CD4-positive, alpha-beta T cell treated with Interleukin-12 subunit alpha and Interleukin-12 subunit beta, for 1 hour (primary cell): Measurements from ENCODE around the gene C20orf173.
"Not testable (repeated sequence)": the region's sequence is repeated elsewhere in the genome, so short reads cannot be mapped to it uniquely, and the experiment has no call there.

Source experiments
- DNase-seq: peaks from one replicate; pipeline ENCODE4 v3.0.0-alpha.2; 2020

The C20orf173 gene, protein sequence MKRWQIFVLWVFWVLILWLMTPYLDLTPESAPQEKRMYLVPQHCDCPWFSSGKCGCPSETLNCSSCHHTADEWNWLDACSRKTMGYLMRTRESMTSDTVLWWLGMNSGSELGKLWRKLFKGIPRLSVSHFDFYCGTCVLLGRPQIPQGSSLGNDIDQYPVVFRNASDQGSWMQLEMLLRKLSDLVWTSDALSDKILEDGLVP

DNA sequence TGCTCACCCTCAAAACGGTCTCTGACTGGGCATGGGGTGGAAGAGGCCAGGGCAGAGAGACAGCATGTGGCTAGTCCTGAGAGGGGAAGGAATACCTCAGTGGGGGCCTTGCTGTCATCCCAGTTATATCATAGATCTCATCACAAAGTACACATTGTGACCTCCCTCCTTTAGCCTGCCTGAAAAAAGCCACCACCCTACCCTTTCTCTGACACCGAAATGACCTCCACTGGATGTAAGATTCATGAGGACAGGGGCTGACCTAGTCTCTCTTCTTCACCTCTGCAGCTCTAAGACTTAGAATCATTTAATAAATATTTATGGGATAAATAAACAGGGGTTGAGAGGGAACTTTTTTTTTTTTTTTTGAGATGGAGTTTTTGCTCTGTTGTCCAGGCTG is at the start of gene C20orf173:
C20orf173 (minus strand) TSS at position 101 of the 400 bp plus-strand sequence. CDS start 279 bp downstream, outside the sequence.
- DNase-seq, result no peak

DNA sequence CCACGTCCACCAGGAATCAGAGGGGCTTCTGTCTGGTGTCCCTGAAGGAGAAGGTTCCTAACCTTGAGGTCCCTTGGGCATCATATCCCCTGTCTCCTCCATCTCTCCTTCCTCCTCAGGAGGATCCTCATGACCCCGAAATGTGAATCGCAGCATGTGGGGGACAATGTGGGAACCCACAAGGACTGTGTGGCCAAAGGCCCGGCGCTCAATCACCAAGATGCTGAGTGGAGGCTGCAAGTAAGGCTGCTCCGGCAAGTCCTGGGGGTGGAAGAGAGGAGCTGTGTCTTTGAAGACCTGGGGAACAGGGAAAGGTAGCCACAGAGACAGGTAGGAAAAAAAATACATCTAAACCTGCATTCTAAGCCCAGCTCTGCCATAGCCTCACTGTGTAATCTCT is 49.7 kb upstream of the C20orf173 start:
- DNase-seq, result no peak

DNA sequence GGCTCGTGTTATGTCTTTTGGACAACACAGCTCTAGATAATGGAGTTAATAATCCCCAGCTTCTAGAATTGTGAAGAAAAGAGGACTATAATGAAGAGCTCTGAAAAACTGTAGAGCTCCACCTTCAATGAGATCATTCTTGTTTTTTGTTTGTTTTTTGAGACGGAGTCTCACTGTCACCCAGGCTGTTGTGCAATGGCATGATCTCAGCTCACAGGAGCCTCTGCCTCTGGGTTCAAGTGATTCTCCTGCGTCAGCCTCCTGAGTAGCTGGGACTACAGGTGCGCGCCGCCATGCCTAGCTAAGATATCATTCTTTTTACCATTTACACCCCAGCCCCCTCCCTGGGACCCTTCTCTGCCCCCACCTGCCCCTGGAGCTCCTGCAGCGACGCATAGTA is 49.0 kb upstream of the C20orf173 start:
- DNase-seq, result no peak

DNA sequence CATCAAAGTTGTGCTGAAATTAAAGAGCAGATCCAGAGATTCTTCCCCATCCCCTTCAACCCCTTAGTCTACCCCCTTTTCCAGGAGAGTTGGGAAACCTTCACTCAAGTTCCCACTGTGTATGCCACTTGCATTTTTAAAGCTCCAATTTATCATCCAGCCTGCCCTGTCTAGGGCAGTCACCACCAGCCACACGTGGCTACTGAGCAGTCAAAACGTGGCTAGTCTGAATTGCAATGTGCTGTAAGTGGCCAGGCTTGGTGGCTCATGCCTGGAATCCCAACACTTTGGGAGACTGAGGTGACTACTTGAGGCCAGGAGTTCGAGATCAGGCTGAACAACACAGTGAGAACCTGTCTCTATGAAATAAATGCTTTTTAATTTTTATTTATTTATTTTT is 47.4 kb upstream of the C20orf173 start:
- no peak for DNase-seq

DNA sequence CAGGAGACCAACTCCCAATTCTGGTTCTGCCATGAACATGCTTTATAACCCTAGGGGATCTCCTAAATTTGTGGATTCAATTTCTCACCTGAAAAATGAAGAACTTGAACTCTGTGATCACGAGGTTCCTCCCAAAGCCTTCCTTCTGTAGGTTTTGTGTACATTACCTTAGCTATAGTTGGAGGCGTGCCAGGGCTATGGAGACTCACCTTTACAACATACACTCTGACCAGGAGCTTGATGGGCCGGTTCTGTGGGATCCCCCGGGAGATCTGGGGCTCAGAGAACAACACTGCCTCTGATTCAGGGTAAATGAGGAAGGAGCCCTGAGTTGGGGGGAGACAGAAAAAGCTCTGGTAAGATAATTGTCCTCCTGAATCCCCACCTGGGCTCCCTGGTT is 46.5 kb upstream of the C20orf173 start:
- no peak for DNase-seq

DNA sequence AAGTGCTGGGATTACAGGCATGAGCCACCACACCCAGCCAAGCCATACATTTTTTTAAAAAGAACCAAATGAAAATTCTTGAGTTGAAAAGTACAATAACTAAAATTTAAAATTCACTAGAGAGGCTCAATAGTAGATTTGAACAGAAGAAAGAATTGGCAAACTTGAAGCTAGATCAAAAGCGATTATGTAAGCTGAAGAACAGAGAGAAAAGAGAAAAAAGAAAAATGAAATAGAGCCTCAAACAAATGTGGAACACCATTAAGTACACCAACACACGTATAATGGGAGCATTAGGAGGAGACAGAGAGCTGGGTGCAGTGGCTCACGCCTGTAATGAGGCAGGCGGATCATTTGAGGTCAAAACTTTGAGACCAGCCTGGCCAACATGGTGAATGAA is 43.4 kb upstream of the C20orf173 start:
- no peak for DNase-seq

DNA sequence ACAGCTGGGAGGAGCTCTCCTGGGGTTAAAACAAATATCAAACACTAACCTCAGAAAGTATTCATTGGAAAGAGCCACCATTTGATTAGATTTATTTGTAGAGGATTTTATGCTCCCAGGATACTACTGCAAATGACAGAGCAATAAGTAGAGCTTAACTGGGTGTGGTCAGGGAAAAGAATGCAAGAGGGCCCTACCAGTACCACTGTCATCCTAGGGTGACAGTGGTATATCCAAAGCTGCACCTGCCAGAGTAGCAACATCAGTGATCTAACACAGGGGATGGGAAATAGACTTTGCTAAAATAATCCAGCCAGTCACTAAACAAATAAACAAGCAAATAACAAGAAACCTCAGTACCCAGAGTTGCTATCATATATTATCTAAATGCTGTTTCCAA is 42.1 kb upstream of the C20orf173 start:
- DNase-seq, result no peak

DNA sequence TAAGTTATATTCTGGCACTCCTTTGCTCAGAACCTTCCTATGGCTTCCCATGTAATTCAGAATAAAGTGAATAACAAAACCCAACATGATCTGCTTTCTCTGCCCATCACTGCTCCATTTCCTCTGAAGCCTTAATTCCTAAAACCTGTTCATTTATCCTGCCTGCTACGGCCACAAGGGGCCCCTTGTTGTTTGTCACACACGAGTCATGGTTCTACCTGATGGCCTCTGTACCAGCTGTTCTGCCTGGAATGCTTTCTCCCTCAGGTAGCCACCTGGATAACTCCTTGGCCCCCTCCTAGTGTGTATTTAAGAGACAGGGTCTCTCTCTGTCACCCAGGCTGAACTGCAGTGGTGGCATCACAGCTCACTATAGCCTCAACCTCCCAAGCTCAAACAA is 39.2 kb upstream of the C20orf173 start:
- DNase-seq, result peak; percentile 6

DNA sequence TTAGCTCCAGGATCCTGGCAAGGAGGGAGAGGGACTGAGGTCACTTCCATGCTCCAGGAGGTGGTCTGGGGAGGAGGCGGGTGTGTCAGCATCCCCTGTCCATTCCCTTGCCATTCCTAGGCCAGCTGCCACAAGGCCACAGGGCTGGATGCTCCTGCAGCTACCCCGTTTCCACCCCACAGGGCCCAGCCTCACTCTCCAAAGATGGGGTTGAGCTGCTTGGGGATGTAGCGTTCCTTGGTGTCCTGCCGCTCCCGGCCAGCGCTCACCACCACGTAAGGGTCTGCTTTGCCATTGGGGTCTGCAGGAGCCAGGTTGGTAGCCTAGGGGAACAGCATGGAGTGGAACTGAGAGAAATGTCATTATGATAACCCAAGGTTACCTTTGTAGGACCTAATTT is 35.5 kb upstream of the C20orf173 start:
- DNase-seq, result no peak

DNA sequence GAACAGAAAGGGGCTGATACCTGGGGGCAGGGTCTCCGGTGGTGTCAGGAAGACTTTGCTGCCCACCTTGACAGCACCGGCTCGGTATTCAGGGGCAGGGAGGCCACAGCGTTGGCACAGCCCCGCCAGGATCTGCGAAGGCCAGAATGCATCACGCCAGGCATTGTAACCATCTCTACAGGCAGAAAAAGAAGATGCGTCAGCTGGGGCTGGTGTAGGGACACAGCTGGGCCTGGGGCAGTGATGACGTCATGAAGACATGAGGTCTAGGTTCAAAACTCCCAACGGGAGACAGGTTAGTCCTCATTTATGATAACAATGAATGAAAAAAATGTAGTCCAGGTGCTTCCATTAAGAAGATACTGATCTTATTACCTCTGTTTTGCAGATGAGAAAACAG is 34.4 kb upstream of the C20orf173 start:
- DNase-seq, result no peak

DNA sequence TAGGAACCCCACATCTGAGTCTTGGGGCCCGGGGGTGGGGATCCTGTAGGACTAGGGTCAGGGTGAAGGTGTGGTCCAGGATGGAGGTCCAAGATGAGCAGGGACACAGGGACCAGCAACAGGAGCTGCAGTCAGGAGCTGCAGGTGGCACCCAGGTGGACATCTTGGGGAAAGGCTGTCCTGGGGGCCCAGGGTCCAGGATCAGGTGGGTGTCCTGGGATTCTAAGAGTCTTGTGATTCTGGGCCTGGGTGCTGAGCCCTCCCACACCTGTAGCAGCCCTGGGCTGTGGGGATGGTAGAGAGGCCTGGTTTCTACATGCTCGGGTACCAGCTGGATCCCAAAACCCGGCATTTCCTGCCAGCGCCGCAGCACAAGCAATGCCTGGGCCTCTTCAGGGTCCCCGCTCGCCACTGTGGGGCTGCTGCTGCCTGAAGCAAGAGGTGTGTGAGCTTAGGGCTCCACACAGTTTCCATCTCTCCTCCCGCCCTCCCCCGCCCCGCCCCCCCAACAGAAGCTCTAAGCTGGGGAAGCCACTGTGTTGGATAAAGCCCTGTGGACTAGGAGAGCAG is 33.2 kb upstream of the C20orf173 start:
- no peak for DNase-seq

DNA sequence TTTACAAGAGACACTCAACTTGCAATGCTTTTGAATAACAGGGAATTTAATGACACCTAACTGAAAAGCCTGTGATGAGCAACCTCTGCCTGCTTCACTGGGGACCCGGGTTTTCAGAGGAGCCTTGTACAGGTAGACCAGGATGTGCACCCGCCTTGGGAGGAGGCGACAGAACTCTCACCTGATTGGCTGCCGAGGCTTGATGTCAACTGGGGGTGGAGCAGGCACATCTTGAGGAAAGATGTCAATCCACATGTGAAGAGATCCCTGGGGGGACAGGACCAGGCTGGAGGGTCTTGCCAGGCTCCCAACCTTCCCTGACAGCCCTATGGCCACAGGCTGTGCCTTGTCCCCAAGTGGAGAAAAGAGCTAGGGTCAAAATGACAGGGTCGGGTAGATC is 32.2 kb upstream of the C20orf173 start:
- DNase-seq, result no peak

DNA sequence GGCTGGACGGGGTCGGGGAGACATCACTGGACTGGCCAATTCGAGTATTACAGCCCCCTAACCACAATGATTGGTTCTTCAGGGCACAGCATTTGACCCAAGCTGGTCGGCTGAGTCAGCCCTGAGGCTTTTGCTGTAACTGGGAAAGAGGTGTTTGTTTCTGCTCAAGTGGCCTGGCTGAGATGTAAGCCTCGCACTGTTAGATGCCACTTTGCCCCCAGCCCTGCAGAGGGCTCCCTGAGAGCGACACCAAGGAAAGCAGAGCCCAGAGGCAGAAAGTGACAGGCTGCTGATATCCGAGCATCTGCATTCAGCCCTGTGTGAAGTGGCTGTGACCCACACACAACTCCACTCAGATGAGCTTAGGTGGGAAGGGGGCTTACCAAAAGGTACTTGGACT is 31.8 kb upstream of the C20orf173 start:
- peak; percentile 23 for DNase-seq

DNA sequence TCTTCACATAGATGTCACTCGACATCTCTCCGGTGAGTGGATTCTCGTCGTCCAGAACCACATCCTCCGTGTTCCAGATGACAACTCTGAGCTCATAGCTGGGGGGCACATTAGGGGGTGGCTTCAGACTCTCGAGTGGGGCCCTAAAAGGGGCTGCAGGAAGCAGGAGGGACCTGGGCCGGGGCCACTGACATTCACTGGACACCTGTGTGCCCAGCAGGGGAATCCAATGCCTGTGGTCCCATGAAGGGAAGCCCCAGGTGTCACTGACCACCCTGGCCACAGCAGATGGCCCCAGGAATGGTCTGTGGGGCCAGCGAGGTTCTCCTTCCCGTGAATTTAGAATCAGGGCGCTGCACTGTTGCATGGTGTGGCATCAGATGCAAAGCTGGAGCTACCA is 31.1 kb upstream of the C20orf173 start:
- DNase-seq, result no peak

DNA sequence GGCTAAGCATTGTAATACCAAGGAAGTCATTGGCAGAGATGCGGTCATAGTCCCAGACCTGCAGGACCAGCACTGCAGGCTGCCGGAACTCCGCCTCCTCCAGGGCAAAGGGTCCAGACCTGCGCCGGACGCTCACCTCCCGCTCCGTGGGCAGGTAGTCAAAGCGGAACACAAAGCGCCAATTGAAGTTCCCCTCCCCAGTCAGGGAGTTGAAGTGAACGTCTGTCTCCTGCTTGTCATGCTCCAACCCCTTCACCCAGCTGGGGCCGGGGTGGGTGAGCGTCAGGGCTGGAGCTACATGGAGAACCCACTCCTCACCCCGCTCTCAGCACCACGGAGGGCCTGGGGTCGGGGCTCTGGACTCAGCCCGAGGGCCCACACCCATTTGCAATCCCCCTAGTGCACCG is 30.7 kb upstream of the C20orf173 start:
- DNase-seq, result no peak

DNA sequence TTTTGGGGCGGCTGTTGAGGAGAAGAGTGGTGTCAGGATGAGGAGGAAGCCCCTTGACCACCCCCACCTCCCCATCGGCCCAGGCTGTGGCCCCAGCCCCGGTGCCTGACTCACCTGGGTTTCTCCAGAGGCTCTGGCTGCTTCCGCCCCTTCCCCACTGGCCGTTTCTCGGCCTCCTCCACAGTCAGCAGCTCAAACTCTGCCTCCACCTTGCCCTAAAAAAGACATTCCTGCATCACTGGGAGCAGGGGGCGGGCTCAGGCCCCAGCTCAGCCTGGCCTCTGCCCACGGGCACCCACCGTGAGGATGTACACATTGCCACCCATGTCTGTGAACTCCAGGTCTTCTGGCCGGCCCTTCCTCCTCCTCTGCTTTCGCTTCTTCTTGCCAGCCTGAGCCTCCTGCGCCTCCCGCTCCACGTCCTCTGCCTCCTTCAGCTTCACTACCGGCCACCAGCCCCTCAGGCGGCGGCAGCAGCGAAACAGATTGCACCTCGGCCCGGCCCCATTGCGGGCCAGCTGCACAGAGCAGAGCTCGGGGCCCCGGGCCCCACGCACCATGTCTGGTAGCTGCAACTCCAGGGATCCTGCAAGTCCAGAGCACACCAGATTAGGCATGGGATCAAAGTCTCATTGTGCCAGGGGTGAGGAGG is 29.7 kb upstream of the C20orf173 start:
- no peak for DNase-seq

DNA sequence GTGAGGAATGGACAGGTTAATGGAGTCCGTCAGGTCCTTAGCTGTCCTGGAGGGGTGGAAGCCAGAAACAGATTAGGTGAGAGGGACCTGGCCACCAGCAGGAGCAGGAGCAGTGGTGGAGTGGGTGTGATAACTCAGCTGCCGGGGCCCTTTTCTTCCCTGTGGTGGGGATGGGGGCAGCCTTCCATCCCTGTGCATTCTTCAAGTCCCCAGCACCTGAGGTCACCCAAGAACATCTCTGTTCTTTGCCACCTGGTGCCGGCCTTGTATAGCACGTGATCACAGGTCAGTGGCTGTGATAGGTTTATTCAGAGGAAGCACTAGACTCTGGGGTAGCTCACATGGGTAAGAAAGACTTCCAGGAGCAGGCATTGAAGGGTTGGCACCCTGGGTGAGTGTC is 29.0 kb upstream of the C20orf173 start:
- no peak for DNase-seq

DNA sequence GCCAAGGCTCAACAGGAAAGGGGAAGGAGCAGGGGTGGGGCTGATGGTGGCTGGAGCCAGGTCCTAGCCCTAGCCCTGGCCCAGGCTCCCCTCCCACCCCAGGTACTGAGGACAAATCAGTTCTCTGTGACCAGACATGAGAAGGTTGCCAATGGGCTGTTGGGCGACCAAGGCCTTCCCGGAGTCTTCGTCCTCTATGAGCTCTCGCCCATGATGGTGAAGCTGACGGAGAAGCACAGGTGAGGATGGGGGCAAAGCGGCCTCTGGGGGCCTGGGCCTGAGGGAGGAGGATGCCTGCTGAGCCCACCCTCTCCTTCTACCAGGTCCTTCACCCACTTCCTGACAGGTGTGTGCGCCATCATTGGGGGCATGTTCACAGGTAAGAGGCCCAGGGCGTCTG is 27.4 kb upstream of the C20orf173 start:
- no peak for DNase-seq

DNA sequence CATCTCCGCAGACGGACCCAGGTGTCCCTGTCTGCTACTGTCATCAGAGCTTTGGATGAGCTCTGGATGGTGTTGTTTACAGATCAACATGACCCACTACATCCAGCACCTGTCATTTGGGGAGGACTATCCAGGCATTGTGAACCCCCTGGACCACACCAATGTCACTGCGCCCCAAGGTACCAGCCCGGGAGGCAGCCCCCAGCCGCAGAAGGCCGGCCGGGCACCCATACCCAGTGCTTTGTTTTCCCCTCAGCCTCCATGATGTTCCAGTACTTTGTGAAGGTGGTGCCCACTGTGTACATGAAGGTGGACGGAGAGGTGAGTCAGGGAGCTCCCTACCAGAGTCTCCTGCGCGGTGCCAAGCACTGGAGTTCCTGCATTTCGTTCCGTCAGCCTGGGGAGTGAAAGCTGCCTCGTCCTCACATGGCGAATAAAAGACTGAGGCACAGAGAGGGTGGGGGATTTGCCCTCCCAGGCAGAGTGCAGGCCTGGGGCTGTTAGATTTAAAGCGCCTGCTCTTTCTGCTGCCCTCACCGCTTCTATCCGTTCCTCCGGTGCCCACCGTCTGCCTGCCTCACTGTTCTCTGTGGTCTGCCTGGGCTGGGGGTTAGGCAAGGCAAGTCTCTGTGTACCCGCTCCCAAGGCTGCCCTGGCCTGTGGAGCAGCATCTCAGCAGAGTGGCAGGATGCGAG is 26.6 kb upstream of the C20orf173 start:
- no peak for DNase-seq

DNA sequence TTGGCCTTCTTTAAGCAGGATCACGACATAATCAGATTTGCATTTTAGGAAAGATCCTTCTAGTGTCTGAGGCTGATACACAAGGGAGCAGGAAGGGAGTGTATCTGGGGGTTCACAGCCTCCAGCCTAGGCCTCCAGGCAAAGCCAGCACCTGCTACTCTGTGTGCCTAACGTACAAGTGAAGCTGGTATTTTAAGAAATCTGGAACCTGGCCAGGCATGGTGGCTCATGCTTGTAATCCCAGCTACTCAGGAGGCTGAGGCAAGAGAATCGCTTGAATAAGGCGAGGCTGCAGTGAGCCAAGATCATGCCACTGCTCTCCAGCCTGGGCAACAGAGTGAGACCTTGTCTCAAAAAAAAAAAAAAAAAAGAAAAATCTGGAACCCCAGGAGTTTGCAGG is 26.0 kb upstream of the C20orf173 start:
- not testable (repeated sequence) for DNase-seq

DNA sequence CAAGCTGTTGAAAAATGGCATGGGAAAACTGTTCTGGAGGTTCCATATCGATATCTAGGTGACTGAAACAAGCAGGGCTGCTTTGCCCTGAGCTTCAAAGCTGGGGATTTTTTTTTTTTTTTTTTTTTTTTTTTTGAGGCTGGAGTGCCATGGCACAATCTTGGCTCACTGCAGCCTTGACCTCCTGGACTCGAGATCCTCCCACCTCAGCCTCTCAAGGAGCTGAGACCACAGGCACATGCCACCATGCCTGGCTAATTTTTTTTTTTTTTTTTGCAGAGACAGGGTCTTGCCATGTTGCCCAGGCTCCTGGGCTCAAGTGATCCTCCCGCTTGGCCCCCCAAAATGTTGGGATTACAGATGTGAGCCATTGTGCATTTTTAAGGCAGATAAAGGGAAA is 23.5 kb upstream of the C20orf173 start:
- no peak for DNase-seq

DNA sequence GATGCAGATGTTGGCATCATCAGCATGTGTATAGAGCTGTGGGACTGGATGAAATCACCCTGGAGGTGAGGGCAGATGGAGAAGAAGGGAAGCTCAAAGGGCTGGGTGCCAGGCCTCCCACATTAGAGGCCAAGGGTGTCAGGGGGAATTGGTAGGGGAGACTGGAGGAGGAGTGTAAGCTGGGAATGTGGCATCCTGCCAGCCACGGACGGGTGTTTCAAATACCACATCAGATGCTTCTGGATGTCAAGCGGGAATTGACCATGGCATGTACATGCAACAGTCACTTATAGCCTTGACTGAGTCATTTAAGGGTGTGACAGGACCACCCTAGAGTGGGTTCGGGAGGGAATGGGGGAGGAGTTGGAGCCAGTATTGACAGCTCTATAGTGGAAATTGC is 22.1 kb upstream of the C20orf173 start:
- DNase-seq, result no peak

DNA sequence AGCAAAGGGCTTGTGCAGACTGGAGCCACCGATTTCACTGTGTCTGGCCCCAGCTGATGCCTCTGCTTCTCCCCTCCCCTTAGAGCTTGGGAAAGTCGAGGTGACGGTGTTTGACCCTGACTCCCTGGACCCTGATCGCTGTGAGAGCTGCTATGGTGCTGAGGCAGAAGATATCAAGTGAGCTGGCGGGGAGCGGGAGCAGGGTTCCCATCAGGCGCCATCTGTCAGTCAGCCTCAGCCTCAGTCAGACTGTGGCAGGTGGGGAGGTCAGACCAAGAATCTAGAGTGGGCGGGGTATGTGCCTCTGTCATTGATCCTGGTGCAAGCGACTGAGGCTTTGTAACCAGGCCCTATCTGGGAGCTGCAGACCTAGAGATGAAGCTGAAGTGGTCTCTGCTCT is 17.9 kb upstream of the C20orf173 start:
- no peak for DNase-seq

DNA sequence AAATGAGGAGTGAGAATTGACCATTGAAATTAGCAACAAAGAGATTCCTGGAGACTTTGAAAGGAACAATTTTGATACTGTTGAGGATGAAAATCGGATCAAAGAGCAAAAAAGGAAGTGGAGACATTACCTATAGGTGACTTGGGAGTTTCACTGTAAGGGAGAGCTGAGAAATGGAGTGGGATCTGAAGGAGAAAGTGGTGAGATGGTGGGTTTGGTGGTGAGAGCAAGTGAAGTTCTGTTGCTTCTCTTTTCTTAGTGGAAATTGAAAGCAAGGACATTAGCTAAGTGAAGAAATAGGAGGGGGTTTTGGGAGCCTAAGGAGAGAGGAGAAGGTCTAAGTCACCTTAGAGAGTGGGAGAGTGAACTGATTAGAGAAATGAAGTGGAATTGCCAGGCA is 16.7 kb upstream of the C20orf173 start:
- no peak for DNase-seq
